HG02678 (cell line): ENCODE measurements around the gene SCMH1.
"Not testable (repeated sequence)": the region's sequence is repeated elsewhere in the genome, so short reads cannot be mapped to it uniquely, and the experiment has no call there.

ENCODE experiments used
- ATAC-seq: cut with Tn5 transposase; IDR thresholded peaks from one replicate; pipeline ENCODE4 v1.9.1; 2021; ENCODE audit warnings: mild to moderate bottlenecking, moderate library complexity; ENCODE audit not compliant: unreplicated experiment

SCMH1 gene

GRCh38 chr1:41251120-41251519, 9.0 kb upstream of the SCMH1 start:
- ATAC-seq = not testable (repeated sequence)

GRCh38 chr1:41249319-41249718, 7.2 kb upstream of the SCMH1 start:
- no peak for ATAC-seq

- no peak for ATAC-seq
Observed at GRCh38 chr1:41246568-41246967, 4.5 kb upstream of the SCMH1 start.

- no peak for ATAC-seq
Observed at GRCh38 chr1:41245659-41246058, 3.6 kb upstream of the SCMH1 start.

- no peak for ATAC-seq
Observed at GRCh38 chr1:41243079-41243385, 926 bp upstream of the SCMH1 start.

- peak; percentile 19 for ATAC-seq
Observed at GRCh38 chr1:41242342-41243078, 404 bp upstream of the SCMH1 start.

- ATAC-seq = peak; percentile 61
Observed at GRCh38 chr1:41241354-41241748, 755 bp downstream of the SCMH1 start.

- no peak for ATAC-seq
Observed at GRCh38 chr1:41240781-41241353, 1.2 kb downstream of the SCMH1 start.

- no peak for ATAC-seq
Observed at GRCh38 chr1:41239988-41240610, 2.0 kb downstream of the SCMH1 start.

GRCh38 chr1:41238311-41238988, 3.7 kb downstream of the SCMH1 start:
- no peak for ATAC-seq

- ATAC-seq = no peak
Observed at GRCh38 chr1:41236781-41237180, 5.3 kb downstream of the SCMH1 start.

GRCh38 chr1:41235893-41236292, 6.2 kb downstream of the SCMH1 start:
- no peak for ATAC-seq

GRCh38 chr1:41233708-41234107, 8.4 kb downstream of the SCMH1 start:
- no peak for ATAC-seq

- ATAC-seq = no peak
Observed at GRCh38 chr1:41232305-41232704, 9.8 kb downstream of the SCMH1 start.

GRCh38 chr1:41230656-41231055, 11.4 kb downstream of the SCMH1 start:
- no peak for ATAC-seq

GRCh38 chr1:41229219-41229618, 12.9 kb downstream of the SCMH1 start:
- ATAC-seq = not testable (repeated sequence)

GRCh38 chr1:41226815-41227434, 15.2 kb downstream of the SCMH1 start:
- ATAC-seq = no peak

GRCh38 chr1:41225495-41225894, 16.6 kb downstream of the SCMH1 start:
- ATAC-seq = no peak

- ATAC-seq = peak; percentile 68
Observed at GRCh38 chr1:41222496-41222895, 19.6 kb downstream of the SCMH1 start.

GRCh38 chr1:41221995-41222394, 20.1 kb downstream of the SCMH1 start:
- ATAC-seq = no peak

GRCh38 chr1:41218152-41218551, 24.0 kb downstream of the SCMH1 start:
- no peak for ATAC-seq
